ENCODE data around the gene NTNG2.

- TF ChIP-seq, protein P1, sequence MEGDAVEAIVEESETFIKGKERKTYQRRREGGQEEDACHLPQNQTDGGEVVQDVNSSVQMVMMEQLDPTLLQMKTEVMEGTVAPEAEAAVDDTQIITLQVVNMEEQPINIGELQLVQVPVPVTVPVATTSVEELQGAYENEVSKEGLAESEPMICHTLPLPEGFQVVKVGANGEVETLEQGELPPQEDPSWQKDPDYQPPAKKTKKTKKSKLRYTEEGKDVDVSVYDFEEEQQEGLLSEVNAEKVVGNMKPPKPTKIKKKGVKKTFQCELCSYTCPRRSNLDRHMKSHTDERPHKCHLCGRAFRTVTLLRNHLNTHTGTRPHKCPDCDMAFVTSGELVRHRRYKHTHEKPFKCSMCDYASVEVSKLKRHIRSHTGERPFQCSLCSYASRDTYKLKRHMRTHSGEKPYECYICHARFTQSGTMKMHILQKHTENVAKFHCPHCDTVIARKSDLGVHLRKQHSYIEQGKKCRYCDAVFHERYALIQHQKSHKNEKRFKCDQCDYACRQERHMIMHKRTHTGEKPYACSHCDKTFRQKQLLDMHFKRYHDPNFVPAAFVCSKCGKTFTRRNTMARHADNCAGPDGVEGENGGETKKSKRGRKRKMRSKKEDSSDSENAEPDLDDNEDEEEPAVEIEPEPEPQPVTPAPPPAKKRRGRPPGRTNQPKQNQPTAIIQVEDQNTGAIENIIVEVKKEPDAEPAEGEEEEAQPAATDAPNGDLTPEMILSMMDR (conservative IDR thresholded peaks at IDR 0.05; ENCODE audit: low read depth, low read length), result no peak
- no peak for TF ChIP-seq EZH2 (IDR thresholded peaks at IDR 0.05; ENCODE audit: low read length, unreplicated experiment)
Measured at GRCh38 chr9:132161743-132162184, at the start of gene NTNG2.
